HS-27A (cell line): ENCODE measurements around the gene GSK3B.
"Not testable (repeated sequence)": the region's sequence is repeated elsewhere in the genome, so short reads cannot be mapped to it uniquely, and the experiment has no call there.

Source experiments
- DNase-seq: peaks from one replicate; pipeline ENCODE4 v3.0.0-alpha.2; 2012; ENCODE audit warnings: low read depth, missing footprints

The GSK3B gene

DNA sequence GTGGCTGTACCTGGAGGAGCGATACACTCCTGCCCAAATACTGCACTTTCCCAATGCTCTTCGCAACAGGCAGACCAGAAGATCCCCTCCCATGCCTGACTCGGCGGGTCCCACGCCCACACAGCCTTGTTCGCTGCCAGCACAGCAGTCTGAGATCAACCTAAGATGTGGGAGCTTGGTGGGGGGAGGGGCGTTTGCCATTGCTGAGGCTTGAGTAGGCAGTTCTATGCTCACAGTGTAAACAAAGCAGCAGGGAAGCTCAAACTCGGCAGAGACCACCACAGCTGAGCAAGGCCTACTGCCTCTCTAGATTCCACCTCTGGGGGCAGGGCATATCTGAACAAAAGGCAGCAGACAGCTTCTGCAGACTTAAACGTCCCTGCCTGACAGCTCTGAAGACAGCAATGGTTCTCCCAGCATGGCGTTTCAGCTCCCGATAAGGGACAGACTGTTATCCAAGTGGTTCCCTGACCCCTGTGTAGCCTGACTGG, 90.2 kb downstream of the GSK3B start:
- not testable (repeated sequence) for DNase-seq

DNA sequence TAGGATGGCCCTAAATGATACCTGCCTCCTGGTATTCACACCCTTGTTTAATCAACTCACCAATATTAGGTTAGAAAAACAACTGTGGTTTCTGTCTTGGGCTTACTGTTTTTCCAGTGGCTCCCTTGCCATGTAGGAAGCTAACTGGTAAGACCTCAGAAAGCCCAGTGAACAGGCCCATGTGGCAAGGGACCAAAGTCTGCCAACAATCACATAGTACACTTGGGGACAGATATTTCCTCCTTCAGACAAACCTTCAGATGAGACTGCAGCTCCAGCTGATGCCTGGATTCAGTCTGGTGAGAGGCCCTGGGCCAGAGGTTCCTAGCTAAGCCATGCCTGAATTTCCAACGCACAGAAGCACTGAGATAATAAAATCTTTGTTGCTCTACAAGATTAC, 96.1 kb downstream of the GSK3B start:
- DNase-seq: no peak

DNA sequence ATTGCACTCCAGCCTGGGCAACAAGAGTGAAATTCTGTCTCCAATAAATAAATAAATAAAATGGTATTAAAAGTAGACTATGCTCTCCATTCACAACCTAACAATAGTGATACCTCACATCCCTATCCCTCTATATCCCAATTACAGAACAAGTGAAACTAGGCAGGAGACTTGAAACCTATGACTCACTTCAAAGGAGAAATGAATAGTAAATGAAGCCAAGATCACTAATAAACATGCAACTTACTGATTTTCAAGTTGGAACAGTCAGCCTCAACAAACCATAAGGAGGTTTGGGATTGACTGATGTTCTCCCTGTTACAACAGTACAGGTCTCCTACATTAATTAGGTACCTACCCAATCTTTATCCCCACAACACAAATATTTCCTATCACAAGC, 103.4 kb downstream of the GSK3B start:
- DNase-seq: no peak

DNA sequence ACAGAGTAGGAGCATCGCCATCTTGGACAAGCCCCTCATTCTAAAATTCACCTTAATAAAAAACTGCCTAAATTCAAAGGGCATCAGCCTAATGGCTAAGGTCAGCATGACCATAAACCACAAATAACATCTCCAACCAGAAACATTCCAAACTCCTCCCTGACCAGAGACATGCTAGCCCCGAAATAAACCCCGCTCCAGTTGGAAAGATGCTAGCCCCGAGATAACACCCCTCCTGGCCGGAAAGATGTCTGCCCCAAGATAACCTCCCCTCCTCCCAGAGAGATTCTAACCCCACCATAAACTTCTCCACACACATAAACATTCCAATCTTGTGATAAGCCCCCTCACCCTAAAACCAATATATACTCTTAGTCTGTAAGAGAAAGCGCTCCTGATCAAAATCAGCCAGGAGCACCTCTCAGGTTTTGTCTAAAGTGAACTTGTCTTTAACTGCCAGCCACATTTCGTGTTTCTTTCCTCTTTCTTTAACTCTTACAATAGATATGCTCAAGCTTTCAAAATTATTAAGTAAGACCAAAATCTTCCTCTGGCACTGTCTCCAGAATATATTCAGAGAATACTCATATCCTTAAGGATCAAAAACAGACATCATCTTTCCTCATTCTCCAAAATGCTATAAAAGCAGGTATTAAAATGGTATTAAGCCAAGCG, 104.1 kb downstream of the GSK3B start:
- no peak for DNase-seq

DNA sequence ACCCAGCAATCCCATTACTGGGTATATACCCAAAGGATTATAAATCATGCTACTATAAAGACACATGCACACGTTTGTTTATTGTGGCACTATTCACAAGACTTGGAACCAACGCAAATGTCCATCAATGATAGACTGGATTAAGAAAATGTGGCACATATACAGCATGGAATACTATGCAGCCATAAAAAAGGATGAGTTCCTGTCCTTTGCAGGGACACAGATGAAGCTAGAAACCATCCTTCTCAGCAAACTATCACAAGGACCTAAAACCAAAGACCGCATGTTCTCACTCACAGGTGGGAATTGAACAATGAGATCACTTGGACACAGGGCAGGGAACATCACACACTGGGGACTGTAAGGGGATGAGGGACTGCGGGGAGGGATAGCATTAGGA, 107.4 kb downstream of the GSK3B start:
- DNase-seq: not testable (repeated sequence)

DNA sequence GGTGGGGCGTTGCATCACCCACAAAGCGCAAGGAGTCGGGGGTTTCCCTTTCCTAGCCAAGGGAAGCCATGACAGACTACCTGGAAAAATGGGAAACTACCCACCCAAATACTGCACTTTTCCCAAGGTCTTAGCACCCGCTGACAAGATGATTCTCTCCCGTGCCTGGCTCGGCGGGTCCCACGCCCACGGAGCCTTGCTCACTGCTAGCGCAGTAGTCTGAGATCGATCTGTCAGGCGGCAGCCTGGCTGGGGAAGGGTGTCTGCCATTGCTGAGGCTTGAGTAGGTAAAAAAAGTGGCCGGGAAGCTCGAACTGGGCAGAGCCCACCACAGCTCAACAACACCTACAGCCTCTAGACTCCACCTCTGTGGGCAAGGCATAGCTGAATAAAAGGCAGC, 112.9 kb downstream of the GSK3B start:
- no peak for DNase-seq

DNA sequence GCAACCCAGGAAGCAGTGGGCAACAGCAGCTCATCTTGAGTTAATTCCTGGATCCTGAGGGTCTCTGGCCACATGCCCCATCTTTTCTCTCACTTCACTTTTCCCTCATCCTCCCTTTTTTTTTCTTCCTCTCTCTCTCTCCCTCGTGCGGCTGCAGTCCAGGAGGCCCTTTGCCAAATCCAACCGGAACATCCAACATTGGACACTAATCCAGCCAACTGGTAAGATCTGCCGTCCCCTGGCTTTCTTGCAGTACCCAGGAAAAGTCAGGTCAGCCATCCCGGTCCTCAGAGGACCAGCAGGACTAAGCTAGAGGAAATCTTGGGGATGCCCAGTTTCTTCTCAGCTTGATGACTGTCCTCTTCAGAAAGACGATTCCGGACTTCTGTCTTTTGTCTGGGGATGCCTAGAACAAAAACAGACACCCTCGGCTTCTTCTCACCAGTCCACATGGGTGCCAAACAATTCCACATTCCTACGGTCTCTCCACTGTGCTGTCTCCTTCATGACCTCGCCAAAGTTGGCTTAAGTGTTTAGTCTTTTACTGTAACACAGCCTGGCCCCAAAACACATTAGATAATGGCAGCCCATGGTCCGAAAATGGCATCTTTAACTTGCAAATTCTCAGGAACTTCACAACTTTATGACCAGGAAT, 115.6 kb downstream of the GSK3B start:
- DNase-seq: no peak

DNA sequence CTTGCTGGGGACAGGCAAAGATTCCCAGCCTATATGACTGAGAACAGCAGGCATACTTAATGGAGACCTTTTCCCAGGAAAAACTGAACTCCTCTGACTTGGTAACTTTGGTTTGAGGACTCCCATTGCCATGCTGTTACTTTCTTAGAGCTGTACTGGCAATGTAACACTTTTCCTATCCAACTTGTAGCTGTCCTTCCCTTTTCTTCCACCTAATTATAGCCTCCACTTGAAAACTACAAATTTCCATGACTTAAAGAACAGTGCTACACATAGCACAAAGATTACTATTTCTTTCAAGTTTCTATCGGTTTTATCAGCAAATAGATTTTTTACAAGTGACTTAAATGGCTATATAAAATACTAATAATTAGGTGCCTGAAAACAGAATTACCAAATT, 116.9 kb downstream of the GSK3B start:
- DNase-seq: no peak

DNA sequence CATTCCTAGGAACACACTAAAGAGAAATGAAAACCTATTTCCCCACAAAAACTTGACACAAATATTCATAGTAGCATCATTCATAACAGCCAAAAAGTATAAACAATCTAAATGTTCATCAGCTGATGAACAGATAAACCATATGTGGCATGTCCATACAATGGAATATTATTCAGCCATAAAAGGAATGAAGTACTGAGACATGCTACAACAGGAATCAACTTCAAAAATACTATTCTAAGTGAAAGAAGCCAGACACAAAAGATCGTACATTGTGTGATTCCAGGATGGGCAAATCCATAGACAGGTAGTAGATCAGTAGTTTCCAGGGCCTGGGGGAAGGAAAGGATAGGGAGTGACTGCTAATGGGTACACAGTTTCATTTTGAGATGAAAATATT, 118.0 kb downstream of the GSK3B start:
- no peak for DNase-seq

DNA sequence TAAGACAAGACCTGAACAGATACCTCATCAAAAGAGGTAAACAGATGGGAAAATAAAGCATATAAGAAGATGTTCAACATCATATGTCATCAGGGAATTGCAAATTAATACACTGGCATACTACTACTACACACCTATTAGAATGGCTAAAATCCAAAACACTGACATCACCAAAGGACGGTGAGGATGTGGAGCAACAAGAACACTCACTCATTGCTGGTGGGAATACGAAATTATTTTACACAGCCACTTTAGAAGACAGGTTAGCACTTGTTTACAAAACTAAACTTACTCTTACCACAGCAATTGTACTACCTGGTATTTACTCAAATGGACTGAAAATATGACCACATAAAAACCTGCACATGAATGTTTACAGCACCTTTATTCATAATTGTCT, 119.6 kb downstream of the GSK3B start:
- no peak for DNase-seq

DNA sequence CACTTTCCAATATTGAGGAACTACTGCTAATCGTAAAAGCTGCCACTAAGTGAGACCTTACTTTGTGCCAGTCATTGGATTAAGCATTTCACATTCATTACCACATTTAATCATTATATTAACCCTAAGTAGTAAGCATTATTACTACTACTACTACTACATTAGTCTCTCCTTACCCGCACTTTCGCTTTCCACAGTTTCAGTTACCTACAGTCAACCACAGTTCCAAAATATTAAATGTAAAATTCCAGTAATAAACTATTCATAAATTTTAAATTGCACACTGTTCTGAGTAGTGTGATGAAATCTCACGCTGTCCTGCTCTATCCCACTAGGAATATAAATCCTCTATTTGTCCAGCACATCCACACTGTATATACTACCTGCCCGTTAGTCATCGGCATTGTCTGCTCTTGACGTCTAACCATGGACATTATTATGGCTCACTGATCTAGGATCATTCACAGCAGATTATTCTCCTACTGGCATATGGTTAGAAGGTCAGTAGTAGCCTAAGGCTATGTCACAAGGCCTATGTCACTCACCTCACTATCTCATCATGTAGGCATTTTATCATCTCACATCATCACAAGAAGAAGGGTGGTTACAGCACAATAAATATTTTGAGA, 121.1 kb downstream of the GSK3B start:
- no peak for DNase-seq

DNA sequence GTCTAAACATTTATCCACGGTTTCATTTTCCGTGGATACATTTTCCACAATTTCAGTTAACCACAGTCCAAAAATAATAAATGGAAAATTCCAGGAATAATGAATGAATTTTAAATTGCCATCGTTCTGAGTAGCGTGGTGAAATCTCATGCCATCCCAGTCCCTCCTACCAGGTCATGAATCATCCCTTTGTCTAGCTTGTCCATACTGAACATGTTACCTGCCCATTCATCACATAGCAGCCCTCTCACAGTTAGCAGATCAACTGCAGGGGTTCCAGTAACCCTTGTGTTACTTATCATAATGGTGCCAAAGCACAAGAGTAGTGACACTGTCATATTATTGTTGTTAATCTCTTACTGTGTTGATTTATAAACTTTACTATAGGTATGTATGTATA, 124.5 kb downstream of the GSK3B start:
- no peak for DNase-seq

DNA sequence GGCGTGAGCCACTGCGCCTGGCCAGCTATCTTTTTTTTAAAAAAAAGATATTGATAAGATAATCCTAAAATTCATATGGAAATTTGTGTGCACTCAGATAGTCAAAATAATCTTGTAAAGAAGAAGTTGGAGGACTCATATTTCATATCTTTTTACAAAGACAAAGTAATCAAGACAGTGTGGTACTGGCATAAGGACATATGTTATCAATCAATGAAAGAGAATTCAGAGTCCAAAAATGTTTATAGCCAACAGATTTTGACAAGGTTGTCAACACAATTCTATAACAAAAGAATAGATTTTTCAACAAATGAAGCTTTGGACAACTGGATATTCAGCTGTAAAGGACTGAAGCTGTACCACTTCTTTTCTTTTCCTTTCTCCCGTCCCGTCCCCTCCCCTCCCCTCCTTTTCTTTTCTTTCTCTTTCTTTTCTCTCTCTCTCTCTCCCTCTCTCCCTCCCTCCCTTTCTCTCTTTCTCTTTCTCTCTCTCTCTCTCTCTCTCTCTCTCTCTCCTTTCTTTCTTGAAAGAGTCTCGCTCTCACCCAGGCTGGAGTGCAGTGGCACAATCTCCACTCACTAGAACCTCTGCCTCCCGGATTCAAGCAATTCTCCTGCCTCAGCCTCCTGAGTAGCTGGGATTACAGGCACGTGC, 126.8 kb downstream of the GSK3B start:
- DNase-seq: no peak

DNA sequence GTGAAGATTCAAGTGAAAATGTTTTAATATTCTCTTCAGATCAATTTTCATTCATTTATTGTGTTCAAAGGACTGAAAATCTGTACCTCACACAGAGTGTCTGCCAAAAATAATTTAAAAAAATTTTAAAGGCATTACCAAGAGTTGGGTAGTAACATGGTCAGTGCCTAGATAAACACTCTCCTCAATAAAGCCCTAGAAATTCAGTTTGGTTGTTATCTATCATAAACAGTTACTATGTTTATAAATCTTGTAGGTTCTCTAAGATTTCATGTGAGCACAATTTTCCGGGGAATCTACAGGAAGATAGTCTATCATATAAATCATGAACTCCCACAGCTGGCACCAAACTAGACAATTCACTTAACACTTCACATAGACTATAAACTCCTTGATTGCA, 128.6 kb downstream of the GSK3B start:
- DNase-seq: no peak

DNA sequence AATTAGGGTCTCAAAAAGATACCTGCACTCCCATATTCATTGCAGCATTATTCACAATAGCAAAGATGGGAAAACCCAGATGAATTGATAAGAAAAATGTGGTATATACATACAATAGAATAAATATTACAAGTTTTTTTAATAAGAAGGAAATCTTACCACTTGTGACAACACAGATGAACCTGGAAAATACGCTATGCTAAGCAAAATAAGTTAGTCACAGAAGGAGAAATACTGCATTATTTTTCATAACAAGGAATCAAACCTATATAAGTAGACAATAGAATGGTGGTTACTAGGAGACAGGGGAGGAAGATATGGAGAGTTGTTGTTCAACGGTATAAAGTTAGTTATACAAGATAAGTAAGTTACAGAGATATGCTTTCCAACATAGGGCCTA, 130.0 kb downstream of the GSK3B start:
- no peak for DNase-seq

DNA sequence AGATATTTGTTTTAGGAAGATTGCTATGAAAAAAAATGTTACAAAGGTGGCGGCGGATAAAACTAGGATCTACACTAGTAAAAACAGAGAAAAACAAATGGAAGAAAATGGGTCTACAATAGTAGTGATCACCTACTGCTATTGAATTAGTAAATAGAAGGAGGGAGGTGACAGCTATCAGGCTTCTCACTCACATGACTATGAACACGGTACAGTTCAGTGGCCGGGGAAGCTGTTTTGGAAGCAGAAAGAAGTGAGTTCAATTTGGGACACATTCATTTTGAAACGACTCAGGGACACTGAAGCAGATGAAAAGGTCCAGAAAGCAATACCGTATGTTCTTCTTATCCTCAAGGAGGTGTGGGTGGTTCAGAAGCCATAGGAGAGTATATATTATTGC, 138.3 kb downstream of the GSK3B start:
- DNase-seq: no peak

DNA sequence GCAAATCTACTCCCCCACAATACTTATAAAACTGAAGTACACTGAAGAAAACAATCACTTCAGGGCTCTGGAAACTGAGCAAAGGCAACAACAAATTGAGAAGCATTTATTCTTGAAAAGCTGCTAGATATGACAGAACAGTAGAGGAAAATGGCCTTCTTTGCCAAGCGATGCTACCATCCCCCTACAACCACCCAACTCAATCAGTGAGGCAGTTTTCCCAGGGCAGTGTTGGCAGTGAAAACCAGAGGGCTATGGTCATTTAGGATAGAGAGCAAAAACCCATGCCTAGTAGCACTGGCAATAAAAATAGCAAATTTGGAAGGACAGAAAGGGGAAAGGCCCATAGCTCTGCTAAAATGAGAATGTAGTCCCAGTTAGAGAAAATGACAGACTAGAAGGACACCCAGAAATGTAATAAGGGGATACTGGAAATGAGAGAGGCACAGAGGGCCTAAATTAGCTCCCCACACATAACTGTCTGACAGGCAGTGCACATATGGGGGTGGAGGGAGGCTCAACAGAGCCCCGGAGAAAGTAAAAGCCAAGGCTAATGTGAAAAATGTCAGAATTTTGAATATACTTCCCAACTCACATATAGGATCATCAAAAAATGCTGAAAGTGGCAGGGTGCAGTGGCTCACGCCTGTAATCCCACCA, 143.5 kb downstream of the GSK3B start:
- DNase-seq: no peak

DNA sequence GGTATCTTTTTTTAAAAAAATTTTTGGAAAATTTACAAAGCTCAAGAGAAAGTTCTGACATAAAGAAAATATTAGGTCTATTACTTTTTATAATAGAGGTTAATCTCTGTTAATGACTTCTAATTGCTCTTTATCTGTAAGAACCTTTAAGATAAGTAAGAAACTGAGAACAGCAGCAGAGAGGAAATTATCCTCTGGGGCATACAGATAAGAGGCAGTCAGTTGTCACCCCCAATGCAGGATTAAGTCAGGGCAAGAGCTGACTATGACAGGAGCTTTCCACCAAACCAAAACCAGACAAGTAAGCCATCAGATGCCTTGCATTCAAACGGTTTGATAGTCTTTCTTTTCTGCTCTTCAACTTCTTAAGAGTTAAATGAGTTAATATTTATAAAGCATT, 149.0 kb downstream of the GSK3B start:
- DNase-seq: no peak

DNA sequence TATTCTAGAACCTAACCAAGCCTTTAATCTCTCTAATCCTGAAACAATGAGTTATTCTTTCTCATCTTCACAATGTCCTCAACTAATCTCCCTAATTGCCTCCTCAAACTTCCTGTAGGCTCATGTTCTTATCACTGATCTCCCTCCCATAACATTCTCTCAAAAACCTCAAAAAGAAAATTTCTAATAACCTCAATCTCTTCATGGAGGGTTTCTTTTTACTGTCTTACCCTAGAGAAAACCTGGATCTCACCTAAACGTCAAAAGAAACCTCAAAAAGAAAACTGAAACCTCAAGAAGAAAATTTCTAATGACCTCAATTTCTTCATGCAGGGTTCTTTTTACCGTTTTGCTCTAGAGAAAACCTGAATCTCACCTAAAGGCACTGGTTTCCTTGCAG, 150.2 kb downstream of the GSK3B start:
- DNase-seq: no peak

DNA sequence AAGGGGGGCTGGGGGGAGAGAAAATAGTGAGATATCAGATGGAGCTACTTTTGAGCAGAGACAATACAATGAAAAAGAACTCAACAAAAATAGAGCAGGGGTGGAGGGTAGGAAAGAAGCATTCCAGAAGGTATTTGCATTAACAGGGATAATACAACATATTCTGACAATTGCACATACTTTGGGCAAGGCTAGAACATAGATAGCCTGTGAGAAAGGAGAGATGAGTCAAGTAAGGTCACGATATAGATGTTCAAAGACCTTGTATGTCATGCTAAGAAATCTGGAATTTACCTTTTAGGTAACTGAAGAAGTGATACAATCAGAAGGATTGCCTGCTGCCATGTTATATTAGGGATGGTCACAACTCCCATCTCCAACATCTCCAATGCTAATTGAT, 155.2 kb downstream of the GSK3B start:
- no peak for DNase-seq

DNA sequence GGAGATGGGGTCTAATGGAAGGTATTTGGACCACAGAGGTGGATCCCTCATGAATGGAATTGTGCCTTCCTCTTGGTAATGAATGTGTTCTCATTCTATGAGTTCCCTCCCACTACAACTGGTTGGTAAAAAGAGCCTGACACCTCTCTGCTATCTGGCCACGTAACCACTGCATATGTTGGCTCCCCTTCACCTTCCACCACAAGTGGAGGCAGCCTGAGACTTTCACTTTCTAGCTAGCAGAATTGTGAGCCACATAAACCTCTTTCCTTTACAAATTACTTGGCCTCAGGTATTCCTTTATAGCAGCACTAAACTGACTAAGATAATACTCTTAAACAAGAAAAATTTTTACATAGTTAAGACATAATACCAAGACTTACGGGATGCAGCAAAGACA, 157.0 kb downstream of the GSK3B start:
- DNase-seq: no peak

DNA sequence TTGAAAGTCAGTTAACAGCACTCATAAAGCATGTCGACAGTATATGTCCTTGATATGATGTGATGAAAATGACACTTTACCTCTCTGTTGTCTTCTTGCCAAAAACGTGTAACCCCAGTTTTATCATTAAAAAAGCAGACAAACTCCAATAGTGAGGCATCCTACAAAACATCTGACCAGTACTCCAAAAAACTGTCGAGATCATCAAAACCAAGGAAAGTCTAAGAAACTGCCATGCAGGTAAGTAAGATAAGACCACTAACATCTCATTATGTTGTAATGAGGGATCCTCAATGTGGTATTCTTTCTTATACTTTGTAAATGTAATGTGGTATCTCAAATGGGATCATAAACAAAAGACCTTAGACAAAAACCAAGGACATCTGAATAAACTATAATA, 160.0 kb downstream of the GSK3B start:
- DNase-seq: no peak

DNA sequence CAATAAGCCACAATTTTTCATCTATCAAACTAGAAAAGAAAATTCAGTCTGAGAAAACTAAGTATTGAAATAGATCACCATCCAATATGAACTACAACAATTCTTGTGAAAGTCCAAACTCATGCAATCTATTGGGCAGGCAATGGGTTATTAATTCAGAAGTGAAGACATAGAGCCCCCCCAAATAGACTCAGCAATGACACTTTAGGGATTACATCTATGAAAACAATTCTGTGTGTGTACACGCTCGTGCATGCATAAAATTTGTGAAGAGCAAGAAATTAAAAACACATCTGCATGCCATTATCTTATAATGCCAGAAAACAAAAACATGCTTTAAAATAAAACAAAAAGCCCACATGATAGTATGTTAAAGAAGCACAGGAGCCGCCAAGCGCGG, 161.0 kb downstream of the GSK3B start:
- no peak for DNase-seq
